ENCODE data around the gene CLSTN1. TPM values are rescaled to one million over a fixed set of nuclear protein-coding genes. Genes with fewer than 3 reads are reported as not detected.

CLSTN1 gene
- total RNA-seq, 1 donor from 2014 or later = 136 TPM

GRCh38 chr1:9858293-9859035, 34.7 kb upstream of the CLSTN1 start:
- TF ChIP-seq CTCF (conservative IDR thresholded peaks at IDR 0.05) = no peak
- no peak for DNase-seq (ENCODE audit: extremely low spot score, unreplicated experiment)
- Mint-ChIP-seq H3K36me3 (peaks cover 19% of the 10 kb centered on the region), H3K9me3 (no peaks in the 10 kb centered on the region), H3K4me3 (no peak overlapping the region), H3K4me1 (ENCODE audit: unreplicated experiment) (peaks cover 6% of the 10 kb centered on the region), H3K27ac (no peak overlapping the region), H3K27me3 (no peaks in the 10 kb centered on the region)

GRCh38 chr1:9855186-9855585, 31.4 kb upstream of the CLSTN1 start:
- Mint-ChIP-seq H3K4me3 (no peak overlapping the region), H3K27me3 (no peaks in the 10 kb centered on the region), H3K36me3 (peaks cover 20% of the 10 kb centered on the region), H3K27ac (no peak overlapping the region), H3K9me3 (no peaks in the 10 kb centered on the region), H3K4me1 (ENCODE audit: unreplicated experiment) (no peaks in the 10 kb centered on the region)
- TF ChIP-seq CTCF (conservative IDR thresholded peaks at IDR 0.05) = no peak
- DNase-seq (ENCODE audit: extremely low spot score, unreplicated experiment) = no peak

- Mint-ChIP-seq H3K4me1 (ENCODE audit: unreplicated experiment) (peaks cover 2% of the 10 kb centered on the region), H3K27ac (no peak overlapping the region), H3K9me3 (no peaks in the 10 kb centered on the region), H3K4me3 (no peak overlapping the region), H3K27me3 (no peaks in the 10 kb centered on the region), H3K36me3 (peaks cover 15% of the 10 kb centered on the region)
- no peak for TF ChIP-seq CTCF (conservative IDR thresholded peaks at IDR 0.05)
- no peak for DNase-seq (ENCODE audit: extremely low spot score, unreplicated experiment)
Measured at GRCh38 chr1:9853249-9853595, 29.5 kb upstream of the CLSTN1 start.

GRCh38 chr1:9852410-9853248, 28.9 kb upstream of the CLSTN1 start:
- Mint-ChIP-seq H3K4me3 (no peak overlapping the region), H3K4me1 (ENCODE audit: unreplicated experiment) (peaks cover 7% of the 10 kb centered on the region), H3K9me3 (no peaks in the 10 kb centered on the region), H3K36me3 (peaks cover 11% of the 10 kb centered on the region), H3K27ac (no peak overlapping the region), H3K27me3 (no peaks in the 10 kb centered on the region)
- DNase-seq (ENCODE audit: extremely low spot score, unreplicated experiment) = no peak
- TF ChIP-seq CTCF (conservative IDR thresholded peaks at IDR 0.05) = no peak

GRCh38 chr1:9852004-9852403, 28.2 kb upstream of the CLSTN1 start:
- DNase-seq (ENCODE audit: extremely low spot score, unreplicated experiment) = no peak
- Mint-ChIP-seq H3K4me3 (no peak overlapping the region), H3K27ac (no peak overlapping the region), H3K9me3 (no peaks in the 10 kb centered on the region), H3K36me3 (peaks cover 11% of the 10 kb centered on the region), H3K4me1 (ENCODE audit: unreplicated experiment) (peaks cover 14% of the 10 kb centered on the region), H3K27me3 (no peaks in the 10 kb centered on the region)
- TF ChIP-seq CTCF (conservative IDR thresholded peaks at IDR 0.05) = no peak
